ENCODE data around the gene TCF15. TPM values are rescaled to one million over a fixed set of nuclear protein-coding genes. Genes with fewer than 3 reads are reported as not detected.

TCF15 gene
- total RNA-seq, 4 donors from 2014 or later = 1.2 to 13.2 (median 2.6) TPM

GRCh38 chr20:609371-609964, 641 bp downstream of the TCF15 start:
- TF ChIP-seq CTCF (IDR thresholded peaks at IDR 0.05) = no peak
- DNase-seq (ENCODE audit: low spot score) = no peak
- no peak for ATAC-seq (ENCODE audit: low FRiP score)

DNA sequence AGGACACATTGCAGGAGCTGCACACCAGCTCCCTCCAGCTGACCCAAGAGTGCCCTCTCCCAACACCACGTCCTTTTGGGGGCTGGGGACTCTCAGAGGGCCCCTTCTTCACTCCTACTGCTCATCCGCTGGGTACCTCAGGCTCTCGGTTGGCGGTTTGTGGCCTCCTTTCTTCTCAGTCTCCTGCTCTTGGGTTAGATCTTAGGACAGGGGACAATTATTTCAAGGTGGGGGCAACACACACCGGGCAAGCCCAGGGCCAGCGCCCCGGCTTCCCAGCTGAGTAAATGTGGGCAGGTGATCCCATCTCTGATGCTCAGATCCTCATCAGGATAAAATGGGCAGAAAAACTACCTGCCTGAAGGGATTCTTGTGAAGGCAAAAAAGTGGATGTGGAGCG, 1.1 kb downstream of the TCF15 start:
- no peak for TF ChIP-seq CTCF (IDR thresholded peaks at IDR 0.05)
- no peak for ATAC-seq (ENCODE audit: low FRiP score)
- no peak for DNase-seq (ENCODE audit: low spot score)

- no peak for ATAC-seq (ENCODE audit: low FRiP score)
- DNase-seq (ENCODE audit: low spot score) = no peak
- no peak for TF ChIP-seq CTCF (IDR thresholded peaks at IDR 0.05)
Observed at GRCh38 chr20:607476-607875, 2.6 kb downstream of the TCF15 start.

GRCh38 chr20:605237-605636, 4.9 kb downstream of the TCF15 start:
- TF ChIP-seq CTCF (IDR thresholded peaks at IDR 0.05) = no peak
- ATAC-seq (ENCODE audit: low FRiP score) (no peak), DNase-seq (ENCODE audit: low spot score) (no peak)

- ATAC-seq (ENCODE audit: low FRiP score) = no peak
- no peak for TF ChIP-seq CTCF (IDR thresholded peaks at IDR 0.05)
- DNase-seq (ENCODE audit: low spot score) = no peak
Observed at GRCh38 chr20:603116-603640, 6.9 kb downstream of the TCF15 start.

DNA sequence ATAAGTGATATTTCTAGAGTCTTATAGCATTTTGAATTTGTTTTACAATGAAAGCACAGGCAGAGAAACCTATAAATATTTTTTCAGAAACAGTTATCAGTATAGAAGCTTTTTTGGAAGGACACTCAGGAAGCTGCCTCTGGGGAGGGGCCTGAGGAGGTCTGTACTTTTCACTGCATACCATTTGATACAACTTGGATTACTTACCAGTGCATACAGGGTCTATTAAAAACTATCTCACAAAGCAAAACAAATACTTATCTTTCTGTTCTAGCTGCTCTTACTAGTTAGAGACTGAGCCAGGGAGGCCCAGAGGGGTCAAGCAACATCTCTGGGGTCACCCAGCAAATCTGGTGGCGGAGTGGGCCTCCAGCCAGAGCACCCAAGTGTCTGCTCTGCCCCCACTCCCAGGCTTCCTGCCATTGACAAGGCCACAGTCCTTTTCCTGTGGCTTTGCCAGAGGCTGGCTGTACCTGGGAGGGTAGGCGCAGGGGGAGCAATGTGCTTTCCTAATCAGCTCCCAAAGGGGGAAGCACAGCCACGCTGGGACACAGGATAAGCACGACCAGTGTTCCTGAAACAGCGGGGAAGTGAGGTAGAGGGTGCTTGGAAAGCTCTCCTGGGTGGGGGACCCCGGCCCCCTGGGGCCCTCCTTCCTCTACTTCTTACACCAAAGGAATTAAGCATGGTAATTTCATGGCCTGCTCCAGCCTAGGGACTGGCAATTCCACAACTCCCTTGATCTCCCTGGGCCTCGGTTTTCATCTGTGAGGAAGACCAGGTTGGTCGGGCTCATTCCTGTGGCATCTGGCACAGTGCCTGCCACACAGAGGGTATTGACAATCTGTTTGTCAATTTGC, 7.8 kb downstream of the TCF15 start:
- TF ChIP-seq CTCF (IDR thresholded peaks at IDR 0.05) = no peak
- ATAC-seq (ENCODE audit: low FRiP score) = no peak

More for the DNA sequence above, 7.8 kb downstream of the TCF15 start:
- DNase-seq (ENCODE audit: low spot score) = no peak

All from omental fat pad (tissue), 4 donors.